ENCODE data around the gene GRIPAP1.
"Not testable (repeated sequence)": the region's sequence is repeated elsewhere in the genome, so short reads cannot be mapped to it uniquely, and the experiment has no call there.

The GRIPAP1 gene

DNA sequence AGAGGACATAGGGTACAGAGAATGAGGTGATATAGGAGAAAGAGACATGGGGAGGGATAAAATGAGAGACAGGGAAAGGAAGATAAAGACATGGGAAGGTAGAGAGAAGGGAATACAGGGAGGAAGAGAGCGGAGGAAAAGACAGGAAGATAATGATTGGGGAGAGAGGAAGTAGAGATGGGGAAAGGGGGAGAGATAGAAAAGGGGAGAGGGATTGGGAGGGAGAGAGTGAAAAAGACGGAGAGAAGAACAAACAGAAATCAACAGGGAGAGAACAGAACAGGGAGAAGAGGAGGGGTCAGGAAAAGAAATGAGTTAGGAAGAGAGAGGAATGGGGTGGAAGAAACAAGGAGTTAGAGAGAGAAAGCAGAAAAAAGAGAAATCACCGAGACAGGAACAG is 4.6 kb downstream of the GRIPAP1 start:
- DNase-seq, result no peak

DNA sequence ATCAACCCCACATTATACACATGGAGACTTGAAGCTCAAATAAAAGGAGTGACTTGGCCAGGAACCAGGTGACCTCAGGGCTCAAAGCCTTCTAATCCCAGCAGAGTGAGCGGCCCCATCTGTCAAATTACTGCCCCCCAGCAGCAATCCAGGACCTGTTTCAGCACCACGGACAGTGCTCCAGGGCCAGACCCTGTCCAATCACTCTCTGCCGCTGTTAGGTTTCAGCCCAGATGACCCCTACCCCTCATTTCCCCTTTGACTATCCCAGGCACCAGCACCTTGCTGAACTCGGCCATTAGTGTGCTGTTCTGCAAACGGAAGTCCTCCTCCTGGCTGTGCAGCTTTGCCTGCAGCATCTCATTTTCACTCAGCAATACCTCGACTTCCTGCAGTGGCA is 5.1 kb downstream of the GRIPAP1 start:
- DNase-seq, result no peak

DNA sequence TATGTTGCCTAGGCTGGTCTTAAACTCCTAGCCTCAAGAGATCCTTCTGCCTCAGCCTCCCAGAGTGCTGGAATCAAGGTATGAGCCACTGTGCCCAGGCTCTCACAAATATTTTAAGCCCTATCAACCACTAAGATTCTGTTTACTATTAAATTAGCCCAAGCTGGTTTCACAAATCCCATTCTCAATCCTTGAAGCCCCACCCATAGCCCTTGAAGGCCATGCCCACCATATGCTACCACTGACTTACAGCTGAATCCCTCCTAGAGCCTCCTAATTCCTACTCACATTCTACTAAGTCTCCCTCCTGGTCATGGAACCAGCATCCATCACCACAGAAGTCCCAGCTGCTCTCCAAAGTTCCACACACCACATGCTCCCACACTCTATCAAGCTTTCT is 9.7 kb downstream of the GRIPAP1 start:
- DNase-seq, result no peak

DNA sequence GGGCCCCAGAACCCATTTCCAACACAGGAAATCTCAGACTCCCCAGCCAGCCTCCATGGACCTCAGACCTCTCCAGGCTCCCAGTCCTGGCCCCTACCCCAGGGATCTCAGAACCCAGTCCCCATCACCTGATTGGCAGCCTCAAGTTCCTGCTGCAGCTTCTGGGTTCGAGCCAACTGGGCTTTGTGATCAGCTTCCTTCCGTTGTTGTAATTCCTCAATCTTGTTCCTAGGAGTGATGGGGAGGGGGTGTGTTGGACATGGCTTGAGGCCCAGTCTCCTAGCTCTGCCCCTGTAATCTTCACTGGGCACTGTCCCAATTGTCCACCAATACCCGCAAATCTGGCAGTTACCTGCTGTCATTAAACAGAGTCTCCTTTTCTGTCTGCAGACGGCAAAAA is 12.6 kb downstream of the GRIPAP1 start:
- DNase-seq, result no peak

GRCh38 chrX:48983896-48984295 is 18.2 kb downstream of the GRIPAP1 start:
- DNase-seq, result no peak

GRCh38 chrX:48983081-48983480 is 19.0 kb downstream of the GRIPAP1 start:
- DNase-seq, result no peak

- DNase-seq, result no peak
Measured at GRCh38 chrX:48981178-48981577, 20.9 kb downstream of the GRIPAP1 start.

DNA sequence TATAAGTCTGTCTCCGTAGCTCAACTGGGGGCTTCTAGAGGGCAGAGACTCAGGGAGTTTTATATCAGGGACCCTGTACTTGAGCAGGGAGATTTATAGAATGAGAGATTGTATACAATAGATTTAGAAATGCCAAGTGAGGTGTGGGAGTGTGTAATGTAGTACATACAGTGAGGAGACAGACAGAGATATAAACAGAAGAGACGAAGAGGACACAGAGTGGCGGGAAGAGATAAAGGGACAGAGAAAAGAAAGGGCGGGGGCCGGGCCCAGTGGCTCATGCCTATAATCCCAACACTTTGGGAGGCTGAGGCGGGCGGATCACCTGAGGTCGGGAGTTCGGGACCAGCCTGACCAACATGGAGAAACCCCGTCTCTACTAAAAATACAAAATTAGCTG is 21.7 kb downstream of the GRIPAP1 start:
- DNase-seq, result not testable (repeated sequence)

GRCh38 chrX:48978226-48978625 is 23.8 kb downstream of the GRIPAP1 start:
- DNase-seq, result no peak

DNA sequence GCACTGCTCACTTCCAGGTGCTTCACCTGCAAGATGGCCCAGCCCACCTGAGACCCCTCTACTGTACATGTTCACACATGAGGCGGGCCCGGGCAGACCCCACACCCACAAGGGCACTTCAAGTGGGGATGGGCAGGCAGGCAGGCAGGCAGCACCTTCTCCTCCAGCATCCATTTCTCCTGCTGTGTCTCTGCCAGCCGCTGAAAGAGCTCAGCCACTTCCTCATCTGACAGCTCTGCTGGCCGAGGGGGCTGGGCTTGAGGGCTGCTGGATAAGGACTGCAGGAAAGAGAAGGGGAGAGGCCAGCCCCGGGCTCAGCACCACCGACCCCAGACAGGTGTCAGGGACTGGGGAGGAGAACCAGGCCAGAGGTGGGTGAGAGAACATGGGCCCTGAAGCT is 26.0 kb downstream of the GRIPAP1 start:
- DNase-seq, result no peak

GRCh38 chrX:48975541-48975940 is 26.5 kb downstream of the GRIPAP1 start:
- no peak for DNase-seq

GRCh38 chrX:48975041-48975440 is 27.0 kb downstream of the GRIPAP1 start:
- no peak for DNase-seq

- no peak for DNase-seq
Measured at GRCh38 chrX:48974574-48974973, 27.5 kb downstream of the GRIPAP1 start.

GRCh38 chrX:48974033-48974432 is 28.0 kb downstream of the GRIPAP1 start:
- no peak for DNase-seq

DNA sequence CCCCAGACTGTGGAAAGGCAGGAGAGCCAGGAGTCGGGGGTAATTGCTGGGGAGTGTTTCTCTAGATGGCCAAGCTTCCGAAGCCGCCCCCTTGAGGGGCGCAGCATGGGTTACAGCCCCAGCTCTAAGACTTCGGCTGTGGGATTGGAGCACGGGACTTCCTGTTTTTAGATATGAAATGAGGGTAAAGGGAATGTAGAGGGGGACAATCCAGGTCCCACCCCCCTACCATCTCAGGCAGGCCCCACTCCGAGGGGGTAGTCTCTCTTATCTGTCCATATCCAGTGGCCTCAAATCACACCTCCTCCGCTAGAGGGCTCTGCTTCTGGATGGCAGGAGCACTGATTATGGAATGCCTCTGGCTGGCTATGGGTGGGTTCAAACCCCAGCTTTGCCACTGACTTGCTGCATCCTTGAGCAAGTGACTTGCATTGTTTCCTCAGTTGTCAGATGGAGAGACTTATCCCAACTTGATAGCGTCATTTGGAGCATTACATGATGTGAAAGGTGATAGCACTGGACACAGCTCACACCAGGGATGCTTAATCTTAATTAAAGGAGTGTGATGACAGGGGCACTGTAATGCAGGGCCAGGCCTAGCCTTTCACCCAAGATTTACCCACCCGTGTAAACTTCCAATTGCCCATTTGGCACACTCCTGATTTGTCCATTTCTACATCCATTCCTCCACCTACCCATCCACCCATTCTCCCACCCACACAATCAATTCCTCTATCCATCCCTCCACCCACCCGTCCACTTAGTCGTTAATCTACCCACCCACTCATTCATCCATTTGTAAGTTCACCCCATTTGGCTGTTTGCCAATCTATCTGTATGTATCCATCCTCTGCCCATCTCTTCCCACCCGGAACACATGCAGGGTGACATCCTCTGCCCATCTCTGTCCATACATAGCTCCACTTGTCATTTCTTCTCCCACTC is 29.6 kb downstream of the GRIPAP1 start:
- peak; percentile 14 for DNase-seq

DNA sequence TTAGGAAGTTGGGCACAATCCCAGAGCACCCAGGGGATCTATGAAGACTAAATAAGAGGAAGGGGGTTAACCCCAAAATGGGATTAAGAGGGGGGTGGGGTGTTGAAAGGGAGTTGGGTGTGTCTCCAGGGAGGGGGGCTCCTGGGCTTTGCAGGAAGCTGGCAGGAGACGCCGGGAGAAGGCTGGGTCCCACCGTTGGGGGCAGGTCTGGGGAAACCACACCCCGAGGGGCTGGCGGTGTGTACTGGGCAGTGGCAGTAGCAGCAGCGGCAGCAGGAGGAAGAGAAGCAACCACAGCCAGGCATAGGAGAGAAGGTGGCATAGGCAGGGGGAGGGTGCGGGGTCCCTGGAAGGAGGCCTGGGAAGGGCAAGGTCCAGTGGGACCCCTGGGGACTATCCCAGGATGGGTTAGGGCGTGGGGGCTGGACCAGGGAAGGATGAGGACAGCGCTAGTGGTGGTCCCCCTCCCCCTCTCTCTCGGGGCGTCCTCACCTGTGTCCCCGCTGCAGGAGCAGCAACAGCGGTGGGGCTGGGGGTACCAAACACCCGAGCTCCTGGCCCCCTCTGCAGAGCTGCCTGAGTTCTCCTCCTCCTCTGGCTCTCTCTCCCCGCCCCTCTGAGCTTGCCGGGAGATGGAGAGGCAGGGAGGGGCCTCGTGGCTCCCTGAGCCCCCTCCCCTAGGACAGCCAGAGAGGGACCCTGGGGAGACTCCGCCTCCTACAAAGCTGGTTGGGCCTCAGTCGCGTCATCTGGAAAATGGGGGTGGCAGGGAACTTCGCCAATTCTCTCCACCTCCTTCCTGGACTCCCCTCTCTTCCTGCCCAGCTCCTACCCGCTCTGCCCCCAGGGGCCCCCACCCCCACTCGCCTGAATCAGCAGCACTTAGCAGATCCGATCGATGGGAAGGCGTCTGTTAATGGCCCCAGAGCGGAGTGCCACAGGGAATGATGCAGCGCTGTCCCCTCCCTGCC is 30.5 kb downstream of the GRIPAP1 start, which contains the start of gene KCND1:
Gene KCND1, minus strand, starts transcription at position 596 of the 971 bp plus-strand sequence. CDS start 1,573 bp downstream, outside the sequence.
- no peak for DNase-seq

DNA sequence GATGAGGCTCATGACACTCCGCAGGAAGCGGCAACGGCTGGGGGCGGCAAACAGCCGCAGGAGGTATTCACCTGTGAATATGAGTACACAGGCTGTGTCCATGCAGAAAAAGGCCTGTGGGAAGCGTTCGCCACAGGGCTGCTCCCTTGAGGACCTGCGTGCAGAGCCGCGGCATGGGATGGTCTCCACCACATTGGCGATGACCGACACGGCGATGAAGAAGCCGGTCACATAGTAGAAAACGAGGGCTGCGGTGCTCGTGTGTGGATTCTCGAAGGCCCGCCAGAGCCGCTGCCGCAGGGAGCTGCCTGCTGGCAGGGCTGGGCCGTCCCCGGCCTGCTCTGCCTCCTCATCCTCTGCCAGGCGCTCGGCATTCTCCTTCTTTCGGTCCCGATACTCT is 32.6 kb downstream of the GRIPAP1 start:
- DNase-seq, result no peak

- DNase-seq, result no peak
Measured at GRCh38 chrX:48968377-48968776, 33.7 kb downstream of the GRIPAP1 start.

GRCh38 chrX:48966796-48967579 is 35.1 kb downstream of the GRIPAP1 start:
- DNase-seq, result no peak

DNA sequence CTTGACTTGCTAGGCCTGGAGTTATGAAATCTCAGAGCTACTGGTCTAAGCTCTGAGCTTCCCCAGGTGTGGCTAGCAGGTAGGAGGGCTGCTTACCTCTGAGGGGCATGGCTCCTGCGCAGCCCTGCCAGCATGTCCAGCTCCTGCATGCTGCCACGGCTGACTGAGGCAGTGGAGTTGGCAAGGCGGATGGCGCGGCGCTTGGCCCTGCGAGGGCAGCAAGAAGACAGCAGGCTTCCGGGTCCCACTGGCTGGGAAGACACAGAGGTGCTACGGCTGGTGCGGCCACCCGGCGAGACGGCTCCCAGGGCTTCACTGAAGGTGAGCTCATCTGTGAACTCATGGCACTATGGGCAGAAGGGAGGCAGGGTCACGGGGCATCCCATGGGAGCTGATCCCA is 36.1 kb downstream of the GRIPAP1 start:
- DNase-seq, result no peak

DNA sequence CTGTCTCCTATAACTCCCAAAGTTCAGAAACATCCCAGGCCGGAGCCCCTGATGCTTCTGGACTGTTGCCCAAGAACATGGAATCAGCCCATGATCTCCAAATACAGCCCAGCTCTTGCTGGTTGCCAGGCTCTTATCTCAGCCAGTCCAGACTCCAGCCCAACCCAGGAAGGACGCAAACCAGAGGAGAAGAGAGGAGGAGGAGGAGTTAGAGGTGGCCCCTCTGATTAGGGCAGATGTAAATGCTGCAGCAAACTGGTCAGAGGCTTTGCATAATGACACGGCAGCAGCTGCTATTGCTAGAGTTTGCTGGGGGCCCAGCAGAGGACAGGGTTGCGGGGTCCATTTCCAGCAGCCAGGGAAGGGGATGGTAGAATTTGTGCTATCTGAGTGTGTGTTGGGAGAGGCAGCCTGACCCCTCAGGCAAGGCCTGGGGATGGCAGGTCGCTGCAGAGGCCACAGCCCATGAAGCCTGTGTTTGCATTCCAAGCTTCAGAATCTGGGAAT is 40.4 kb downstream of the GRIPAP1 start:
- no peak for DNase-seq

DNA sequence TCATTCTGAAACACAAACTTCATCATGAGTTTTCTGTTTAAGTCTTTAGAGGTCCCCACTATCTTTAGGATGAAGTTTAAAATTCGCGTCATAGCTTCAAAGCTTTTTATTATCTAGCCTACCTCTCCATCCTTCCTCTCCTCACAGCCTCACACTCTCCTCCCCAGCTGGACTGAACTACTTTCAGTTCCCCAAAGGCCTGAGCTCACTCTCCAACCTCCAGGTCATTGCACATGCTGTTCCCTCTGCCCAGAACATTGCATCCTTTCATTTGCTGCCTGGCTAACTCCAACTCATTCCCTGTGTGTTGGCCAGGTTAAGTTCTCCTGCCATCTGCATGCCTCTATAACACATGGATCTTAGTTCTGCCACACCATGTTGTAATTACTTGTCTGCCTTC is 41.8 kb downstream of the GRIPAP1 start:
- no peak for DNase-seq
